HG03039 (cell line): ENCODE measurements around the gene FYN.
"Not testable (repeated sequence)": the region's sequence is repeated elsewhere in the genome, so short reads cannot be mapped to it uniquely, and the experiment has no call there.

Experiments used
- ATAC-seq: cut with Tn5 transposase; IDR thresholded peaks from one replicate; pipeline ENCODE4 v1.9.1; 2021; ENCODE audit warnings: mild to moderate bottlenecking, moderate library complexity; ENCODE audit not compliant: unreplicated experiment

Gene FYN

GRCh38 chr6:111687652-111688051 is 185.6 kb downstream of the FYN start:
- ATAC-seq = no peak

GRCh38 chr6:111686932-111687266 is 186.4 kb downstream of the FYN start:
- ATAC-seq = no peak

GRCh38 chr6:111686249-111686931 is 186.9 kb downstream of the FYN start:
- no peak for ATAC-seq

GRCh38 chr6:111685526-111685925 is 187.7 kb downstream of the FYN start:
- no peak for ATAC-seq

GRCh38 chr6:111685058-111685457 is 188.2 kb downstream of the FYN start:
- ATAC-seq = no peak

GRCh38 chr6:111683749-111684267 is 189.4 kb downstream of the FYN start:
- ATAC-seq = no peak

- ATAC-seq = no peak
Observed at GRCh38 chr6:111683157-111683556, 190.1 kb downstream of the FYN start.

GRCh38 chr6:111681860-111682259 is 191.4 kb downstream of the FYN start:
- ATAC-seq = no peak

GRCh38 chr6:111680811-111681609 is 192.2 kb downstream of the FYN start:
- ATAC-seq = not testable (repeated sequence)

- ATAC-seq = no peak
Observed at GRCh38 chr6:111680015-111680712, 193.1 kb downstream of the FYN start.

- no peak for ATAC-seq
Observed at GRCh38 chr6:111679126-111679858, 194.0 kb downstream of the FYN start.

- ATAC-seq = no peak
Observed at GRCh38 chr6:111677249-111677990, 195.8 kb downstream of the FYN start.

GRCh38 chr6:111676383-111676782 is 196.9 kb downstream of the FYN start:
- no peak for ATAC-seq

GRCh38 chr6:111674883-111675282 is 198.4 kb downstream of the FYN start:
- no peak for ATAC-seq

- ATAC-seq = no peak
Observed at GRCh38 chr6:111674413-111674812, 198.8 kb downstream of the FYN start.

GRCh38 chr6:111673937-111674336 is 199.3 kb downstream of the FYN start:
- no peak for ATAC-seq

GRCh38 chr6:111673532-111673931 is 199.7 kb downstream of the FYN start:
- ATAC-seq = no peak

GRCh38 chr6:111672761-111673450 is 200.3 kb downstream of the FYN start:
- no peak for ATAC-seq

- no peak for ATAC-seq
Observed at GRCh38 chr6:111669326-111669725, 203.9 kb downstream of the FYN start.

- no peak for ATAC-seq
Observed at GRCh38 chr6:111668410-111668809, 204.8 kb downstream of the FYN start.
